ENCODE measurements around the gene BPTF. TPM values are rescaled to one million over a fixed set of nuclear protein-coding genes. Genes with fewer than 3 reads are reported as not detected.
"Not testable (repeated sequence)": the region's sequence is repeated elsewhere in the genome, so short reads cannot be mapped to it uniquely, and the experiment has no call there.

BPTF gene, protein sequence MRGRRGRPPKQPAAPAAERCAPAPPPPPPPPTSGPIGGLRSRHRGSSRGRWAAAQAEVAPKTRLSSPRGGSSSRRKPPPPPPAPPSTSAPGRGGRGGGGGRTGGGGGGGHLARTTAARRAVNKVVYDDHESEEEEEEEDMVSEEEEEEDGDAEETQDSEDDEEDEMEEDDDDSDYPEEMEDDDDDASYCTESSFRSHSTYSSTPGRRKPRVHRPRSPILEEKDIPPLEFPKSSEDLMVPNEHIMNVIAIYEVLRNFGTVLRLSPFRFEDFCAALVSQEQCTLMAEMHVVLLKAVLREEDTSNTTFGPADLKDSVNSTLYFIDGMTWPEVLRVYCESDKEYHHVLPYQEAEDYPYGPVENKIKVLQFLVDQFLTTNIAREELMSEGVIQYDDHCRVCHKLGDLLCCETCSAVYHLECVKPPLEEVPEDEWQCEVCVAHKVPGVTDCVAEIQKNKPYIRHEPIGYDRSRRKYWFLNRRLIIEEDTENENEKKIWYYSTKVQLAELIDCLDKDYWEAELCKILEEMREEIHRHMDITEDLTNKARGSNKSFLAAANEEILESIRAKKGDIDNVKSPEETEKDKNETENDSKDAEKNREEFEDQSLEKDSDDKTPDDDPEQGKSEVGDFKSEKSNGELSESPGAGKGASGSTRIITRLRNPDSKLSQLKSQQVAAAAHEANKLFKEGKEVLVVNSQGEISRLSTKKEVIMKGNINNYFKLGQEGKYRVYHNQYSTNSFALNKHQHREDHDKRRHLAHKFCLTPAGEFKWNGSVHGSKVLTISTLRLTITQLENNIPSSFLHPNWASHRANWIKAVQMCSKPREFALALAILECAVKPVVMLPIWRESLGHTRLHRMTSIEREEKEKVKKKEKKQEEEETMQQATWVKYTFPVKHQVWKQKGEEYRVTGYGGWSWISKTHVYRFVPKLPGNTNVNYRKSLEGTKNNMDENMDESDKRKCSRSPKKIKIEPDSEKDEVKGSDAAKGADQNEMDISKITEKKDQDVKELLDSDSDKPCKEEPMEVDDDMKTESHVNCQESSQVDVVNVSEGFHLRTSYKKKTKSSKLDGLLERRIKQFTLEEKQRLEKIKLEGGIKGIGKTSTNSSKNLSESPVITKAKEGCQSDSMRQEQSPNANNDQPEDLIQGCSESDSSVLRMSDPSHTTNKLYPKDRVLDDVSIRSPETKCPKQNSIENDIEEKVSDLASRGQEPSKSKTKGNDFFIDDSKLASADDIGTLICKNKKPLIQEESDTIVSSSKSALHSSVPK (N-terminal part only)
- 102 and 105 TPM in 2 replicates for total RNA-seq

DNA sequence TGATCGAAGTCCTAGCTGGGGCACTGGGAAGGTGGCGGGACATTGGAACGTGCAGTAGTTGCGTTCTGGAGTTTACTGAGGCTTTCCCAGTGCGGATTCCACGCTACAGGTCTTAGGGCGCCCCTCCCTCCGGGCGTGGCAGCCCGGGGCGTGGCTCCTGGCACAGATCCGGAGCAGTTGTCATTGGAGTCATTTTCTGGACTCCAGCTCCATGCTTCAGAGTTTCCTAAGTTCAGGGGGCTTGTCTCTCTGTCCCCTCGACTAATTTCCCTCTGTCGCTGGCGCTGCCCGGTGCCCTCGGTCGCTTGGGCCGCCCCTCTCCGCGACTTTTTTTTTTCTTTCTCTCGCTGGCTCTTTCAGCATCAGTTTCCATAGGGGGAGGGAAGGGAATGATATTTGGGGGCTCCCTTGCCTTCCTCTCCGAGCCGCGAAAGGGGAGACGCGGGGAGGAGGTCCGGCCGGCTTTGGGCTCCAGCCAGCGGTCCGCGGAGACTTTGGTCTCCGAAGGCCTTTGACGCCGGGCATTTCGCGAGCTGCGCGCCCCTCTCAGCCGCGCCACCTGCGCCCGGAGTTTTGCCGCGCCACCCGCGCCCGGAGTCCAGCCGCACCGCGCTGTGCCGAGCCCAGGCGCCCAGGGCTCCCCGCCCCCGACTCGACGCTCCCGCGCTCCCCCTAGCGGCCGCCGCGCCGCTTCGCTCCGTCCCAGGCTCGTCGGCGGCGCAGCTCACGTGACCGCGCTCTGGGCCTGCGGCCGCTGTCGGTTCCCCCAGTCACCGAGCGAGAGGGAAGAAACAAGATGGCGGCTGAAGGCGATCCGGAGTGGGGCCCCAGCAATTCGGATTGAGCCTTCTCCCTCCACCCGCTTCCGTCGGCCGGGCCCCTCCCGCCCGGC lies at the start of gene BPTF:
TSS of gene BPTF (plus strand) at position 769 of the 892 bp plus-strand sequence. CDS start 222 bp downstream, outside the sequence.
- intact Hi-C loops (cut with micrococcal nuclease): loop anchor here (1.0 to 5.0 kb wide), 5 partner anchors 37 to 637 kb away; partner anchors contain the start of genes NOL11 and PITPNC1

- intact Hi-C loops (cut with micrococcal nuclease): no loop called here
Measured at GRCh38 chr17:67779098-67779672, 46.1 kb upstream of the BPTF start.

DNA sequence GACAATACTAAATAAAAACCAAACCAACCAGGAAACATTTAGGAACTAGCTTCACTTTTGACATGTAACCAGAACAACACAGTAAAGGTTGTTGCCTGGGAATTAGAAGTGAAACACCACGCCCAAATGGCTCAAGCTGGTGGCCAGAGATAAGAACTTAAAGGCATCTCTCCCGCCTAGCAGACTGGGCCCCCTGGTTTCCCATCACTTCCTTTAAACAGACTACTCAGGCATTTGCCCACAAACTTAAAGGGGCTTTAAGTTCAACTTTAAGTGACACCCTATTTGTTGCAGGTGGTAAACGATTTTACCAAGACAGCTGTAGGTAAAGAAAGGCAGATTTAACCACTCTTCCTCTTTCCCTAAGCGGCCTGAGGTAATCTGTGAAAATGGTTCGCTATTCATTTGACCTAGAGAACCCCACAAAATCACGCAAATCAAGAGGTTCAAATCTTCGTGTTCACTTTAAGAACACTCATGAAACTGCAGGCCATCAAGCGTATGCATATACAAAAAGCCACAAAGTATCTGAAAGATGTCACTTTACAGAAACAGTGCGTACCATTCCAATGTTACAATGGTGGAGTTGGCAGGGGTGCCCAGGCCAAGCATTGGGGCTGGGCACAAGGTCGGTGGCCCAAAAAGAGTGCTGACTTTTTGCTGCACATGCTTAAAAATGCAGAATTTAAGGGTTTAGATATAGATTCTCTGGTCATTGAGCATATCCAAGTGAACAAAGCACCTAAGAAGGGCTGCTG lies 40.8 kb upstream of the BPTF start:
- intact Hi-C loops (cut with micrococcal nuclease): no loop called here

GRCh38 chr17:67785122-67785477 lies 40.2 kb upstream of the BPTF start:
- intact Hi-C loops (cut with micrococcal nuclease): no loop called here

DNA sequence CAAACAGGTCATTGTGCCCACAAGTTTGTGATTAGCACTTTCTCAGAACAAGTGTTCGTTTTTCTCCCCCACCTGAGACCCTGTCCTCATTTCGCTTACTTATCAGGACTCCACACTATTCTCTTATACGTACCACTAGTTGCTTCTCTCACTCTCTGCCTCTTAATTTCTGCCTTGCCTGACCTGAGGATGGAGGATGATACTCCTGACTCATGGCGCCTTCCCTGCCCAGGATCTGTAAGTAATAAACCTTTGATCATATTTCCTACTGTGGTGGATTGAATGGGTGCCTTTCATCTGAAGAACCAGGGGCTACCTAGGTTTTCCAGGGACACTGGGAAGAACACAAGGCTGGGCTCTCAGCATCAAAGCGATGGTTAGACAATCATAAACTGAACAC lies 39.8 kb upstream of the BPTF start:
- intact Hi-C loops (cut with micrococcal nuclease): no loop called here

DNA sequence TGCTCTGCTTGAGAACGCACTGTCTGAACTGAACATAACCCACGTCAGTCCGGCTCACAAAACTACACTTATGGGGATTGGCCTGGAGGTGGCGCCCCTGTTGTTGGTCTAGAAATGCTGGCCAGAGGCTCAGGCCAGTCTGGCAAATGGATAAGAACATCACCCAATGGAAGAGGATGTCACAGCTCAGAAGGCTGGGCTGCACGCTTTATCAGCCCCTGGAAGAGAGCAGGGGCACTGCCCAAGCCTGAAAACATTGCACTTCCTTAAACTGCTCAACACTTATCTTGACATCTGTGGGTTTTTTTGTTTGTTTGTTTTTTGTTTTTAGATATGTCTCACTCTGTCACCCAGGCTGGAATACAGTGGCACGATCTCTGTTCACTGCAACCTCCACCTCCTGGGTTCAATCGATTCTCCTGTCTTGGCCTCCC lies 24.8 kb upstream of the BPTF start:
- intact Hi-C loops (cut with micrococcal nuclease): no loop called here

GRCh38 chr17:67801626-67802175 lies 23.6 kb upstream of the BPTF start:
- intact Hi-C loops (cut with micrococcal nuclease): no loop called here

- intact Hi-C loops (cut with micrococcal nuclease): no loop called here
Measured at GRCh38 chr17:67810464-67810863, 14.8 kb upstream of the BPTF start.

DNA sequence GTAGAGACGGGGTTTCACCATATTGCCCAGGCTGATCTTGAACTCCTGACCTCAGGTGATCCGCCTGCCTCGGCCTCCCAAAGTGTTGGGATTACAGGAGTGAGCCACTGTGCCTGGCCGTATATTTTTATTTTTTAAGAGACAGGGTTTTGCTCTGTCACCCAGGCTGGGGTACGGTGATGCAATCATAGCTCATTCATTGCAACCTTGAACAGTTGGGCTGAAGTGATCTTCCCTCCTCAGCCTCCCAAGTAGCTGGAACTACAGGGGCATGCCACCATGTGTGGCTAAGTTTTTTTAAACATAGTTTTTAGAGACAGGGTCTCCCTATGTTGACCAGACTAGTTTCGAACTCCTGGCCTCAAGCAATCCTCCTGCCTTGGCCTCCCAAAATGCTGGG lies 12.9 kb upstream of the BPTF start:
- intact Hi-C loops (cut with micrococcal nuclease): not testable (repeated sequence)

GRCh38 chr17:67813803-67814180 lies 11.5 kb upstream of the BPTF start:
- intact Hi-C loops (cut with micrococcal nuclease): no loop called here

DNA sequence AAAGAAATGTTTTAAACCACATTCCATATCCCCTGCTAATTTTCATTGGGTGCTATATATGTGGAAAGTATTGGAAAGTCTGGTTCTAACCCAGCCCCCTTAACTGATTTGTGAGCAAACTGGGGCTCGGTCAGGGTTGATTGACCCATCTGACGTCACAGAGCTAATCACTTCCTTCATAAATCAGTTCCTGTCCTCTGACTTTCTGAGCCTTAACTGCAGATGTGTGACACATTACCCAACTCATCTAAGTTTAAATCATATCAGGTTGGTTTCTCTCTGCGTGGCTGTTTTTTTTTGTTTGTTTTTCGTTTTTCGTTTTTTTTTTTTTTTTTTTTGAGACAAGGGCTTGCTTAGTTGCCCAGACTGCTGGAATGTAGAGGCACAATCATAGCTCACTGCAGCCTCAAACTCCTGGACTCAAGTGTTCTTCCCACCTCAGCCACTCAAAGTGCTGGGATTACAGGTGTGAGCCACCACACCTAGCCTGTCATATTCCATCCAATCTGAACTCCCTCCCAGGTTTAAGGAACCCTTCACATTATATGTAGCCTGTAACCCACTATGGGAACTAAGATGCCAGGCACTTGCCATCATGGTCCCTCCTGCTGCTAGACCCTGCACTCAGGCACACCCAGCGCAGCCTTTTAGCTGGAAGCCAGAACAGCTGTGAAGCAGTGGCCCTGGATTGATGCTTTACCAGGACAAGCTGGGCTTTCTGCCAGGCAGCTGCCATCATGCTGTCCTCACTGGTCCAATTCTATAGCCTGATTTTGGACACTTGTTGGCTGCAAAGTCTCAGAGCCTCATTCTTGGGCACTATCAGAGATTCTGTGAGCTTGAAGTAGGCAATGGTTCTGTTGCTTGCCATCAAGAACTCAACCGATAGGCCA lies 6.9 kb upstream of the BPTF start:
- intact Hi-C loops (cut with micrococcal nuclease): no loop called here

DNA sequence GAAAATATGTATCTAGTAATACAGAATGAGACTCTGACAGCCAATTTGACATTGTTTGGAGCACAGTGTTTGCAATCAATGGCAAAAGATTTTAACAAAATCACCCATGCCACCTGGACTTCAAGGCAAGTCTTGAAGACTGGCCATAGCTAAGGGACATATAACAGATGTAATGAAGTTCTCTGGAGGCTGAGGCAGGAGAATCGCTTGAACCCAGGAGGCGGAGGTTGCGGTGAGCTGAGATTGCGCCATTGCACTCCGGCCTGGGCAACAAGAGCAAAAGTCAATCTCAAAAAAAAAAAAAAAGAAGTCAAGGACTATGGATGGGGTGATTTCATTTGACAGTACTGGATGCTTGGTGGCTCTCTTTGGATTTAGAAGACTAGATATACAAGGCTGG lies 5.6 kb upstream of the BPTF start:
- intact Hi-C loops (cut with micrococcal nuclease): no loop called here

GRCh38 chr17:67821871-67822367 lies 3.4 kb upstream of the BPTF start:
- intact Hi-C loops (cut with micrococcal nuclease): no loop called here

- intact Hi-C loops (cut with micrococcal nuclease): loop anchor here (1.0 to 5.0 kb wide), 5 partner anchors 36 to 636 kb away; partner anchors contain the start of genes NOL11 and PITPNC1
Measured at GRCh38 chr17:67825627-67826601, 611 bp downstream of the BPTF start.

- intact Hi-C loops (cut with micrococcal nuclease): loop anchor here (5.0 kb wide), 4 partner anchors 33 to 633 kb away; partner anchors contain the start of gene PITPNC1
Measured at GRCh38 chr17:67829331-67829730, 4.0 kb downstream of the BPTF start.

DNA sequence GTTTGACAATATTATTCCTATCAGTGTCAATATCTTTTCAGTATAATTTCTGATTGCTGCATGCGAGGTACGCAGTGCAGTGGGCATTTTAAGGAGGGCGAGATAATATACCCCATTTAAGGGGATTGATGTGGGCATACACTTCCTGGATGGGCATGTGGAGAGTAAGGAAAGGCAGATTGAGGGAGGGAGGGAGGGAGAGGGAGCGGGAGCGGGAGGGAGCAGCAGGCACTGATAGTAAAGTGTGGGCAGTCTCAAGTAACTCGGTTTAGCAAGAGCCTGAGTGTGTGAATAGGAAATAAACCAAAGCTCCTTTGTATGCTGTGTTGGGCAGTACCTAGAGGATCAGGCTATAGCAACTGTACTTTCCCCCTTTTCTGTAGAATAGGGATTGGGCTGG lies 5.1 kb downstream of the BPTF start:
- intact Hi-C loops (cut with micrococcal nuclease): no loop called here

Measured in T-helper 2 cell treated with Interferon-gamma antibody and Interleukin-4, amounts not matched to agents 100 ng/mL and 5 ng/mL, for 36 hours (primary cell).